H1 (cell line): Measurements from ENCODE around the gene PGAP3. TPM values are rescaled to one million over a fixed set of nuclear protein-coding genes. Genes with fewer than 3 reads are reported as not detected.

Experiments used
- CTCF ChIA-PET: fragments of 300-600 bp; sonication (Branson Sonifier 250); formaldehyde crosslinking; loops from one replicate; lab custom pipeline; 2021; ENCODE audit not compliant: partially characterized antibody; lab: Charles Lee
- POLR2A ChIA-PET: fragments of 300-600 bp; sonication (Branson Sonifier 250); formaldehyde crosslinking; loops from one replicate; lab custom pipeline; 2021; ENCODE audit warnings: inconsistent platforms; ENCODE audit not compliant: partially characterized antibody; lab: Charles Lee
- DNase-seq, 2 experiments: peaks; one replicate each; pipeline versions ENCODE4 v3.0.0 to v3.0.0-alpha.2; 2010 to 2022; ENCODE audit warnings: low spot score in 2 of 2, low read depth in 1 of 2, mixed read lengths in 1 of 2
- FAIRE-seq: peaks from 2 replicates; lab custom pipeline; 2011; peaks lifted over from hg19 to GRCh38; lab: Jason Lieb, UNC
- H2AFZ ChIP-seq: 2 replicates; pipeline ENCODE4 v1.8.1; 2012; ENCODE audit warnings: low read length, inconsistent platforms
- H2AK5ac ChIP-seq: 2 replicates; pipeline ENCODE4 v1.6.1; 2013; ENCODE audit warnings: low read depth, low read length
- H2BK120ac ChIP-seq: replicated peaks from 2 replicates; pipeline ENCODE3; 2013; ENCODE audit warnings: low read depth, low read length, inconsistent platforms
- H2BK12ac ChIP-seq: 2 replicates; pipeline ENCODE4 v1.6.1; 2013; ENCODE audit warnings: low read depth, low read length
- H2BK15ac ChIP-seq: 2 replicates; pipeline ENCODE4 v1.6.1; 2013; ENCODE audit warnings: low read length
- H2BK20ac ChIP-seq: 2 replicates; pipeline ENCODE4 v1.6.1; 2013; ENCODE audit warnings: low read length
- H2BK5ac ChIP-seq: 2 replicates; pipeline ENCODE4 v1.6.1; 2013; ENCODE audit warnings: low read depth, low read length
- H3K14ac ChIP-seq: 2 replicates; pipeline ENCODE4 v1.6.1; 2013; ENCODE audit warnings: inconsistent platforms; ENCODE audit not compliant: insufficient read length
- H3K18ac ChIP-seq: 2 replicates; pipeline ENCODE4 v1.6.1; 2013; ENCODE audit warnings: low read length; ENCODE audit errors: extremely low read depth
- H3K23ac ChIP-seq: 2 replicates; pipeline ENCODE4 v1.6.1; 2013; ENCODE audit warnings: inconsistent platforms; ENCODE audit not compliant: insufficient read length
- H3K23me2 ChIP-seq: 2 replicates; pipeline ENCODE4 v1.6.1; 2013; ENCODE audit warnings: low read depth, low read length
- H3K27ac ChIP-seq: 2 replicates; pipeline ENCODE4 v1.6.1; 2011; ENCODE audit warnings: low read depth, low read length, inconsistent platforms
- H3K27me3 ChIP-seq, 4 experiments: replicated peaks in 1 of 4; 1 replicate in 1 of 4; 2 replicates in 3 of 4; pipeline versions ENCODE4 v1.6.1 to v1.8.1; 2011 to 2013; ENCODE audit warnings: low read length in 3 of 4, mild to moderate bottlenecking in 3 of 4, inconsistent platforms in 2 of 4, mixed read lengths in 2 of 4, moderate library complexity in 1 of 4; ENCODE audit not compliant: control insufficient read depth in 3 of 4, insufficient read depth in 3 of 4; ENCODE audit errors: extremely low read depth in 1 of 4
- H3K36me3 ChIP-seq, 4 experiments: 2 replicates each; pipeline versions ENCODE4 v1.6.1 to v1.8.1; 2011 to 2013; ENCODE audit warnings: mild to moderate bottlenecking in 4 of 4, low read length in 3 of 4, moderate library complexity in 2 of 4, control low read depth in 1 of 4, inconsistent platforms in 1 of 4; ENCODE audit not compliant: insufficient read depth in 4 of 4, control insufficient read depth in 2 of 4
- H3K4ac ChIP-seq: replicated peaks from 2 replicates; pipeline ENCODE3; 2013; ENCODE audit warnings: low read length, low read depth, mixed read lengths, inconsistent platforms; ENCODE audit not compliant: insufficient read length
- H3K4me1 ChIP-seq, 4 experiments: replicated peaks in 1 of 4; 1 replicate in 1 of 4; 2 replicates in 3 of 4; pipeline versions ENCODE4 v1.6.1 to v1.8.1; 2011 to 2013; ENCODE audit warnings: low read length in 3 of 4, inconsistent platforms in 2 of 4, mixed read lengths in 1 of 4; ENCODE audit not compliant: insufficient read depth in 4 of 4, control insufficient read depth in 3 of 4
- H3K4me2 ChIP-seq, 2 experiments: 2 replicates each; pipeline versions ENCODE4 v1.6.1 to v1.8.1; 2011 to 2013; ENCODE audit warnings: low read depth in 2 of 2, low read length in 2 of 2, control low read depth in 1 of 2, inconsistent platforms in 1 of 2, mild to moderate bottlenecking in 1 of 2; ENCODE audit not compliant: insufficient read depth in 1 of 2
- H3K4me3 ChIP-seq, 4 experiments: fragments of 200-600, 300-600 bp in 1 of 4; sonication (generic), shearing (Covaris generic), sonication (Bioruptor Twin) in 1 of 4; 2 replicates each; pipeline versions ENCODE4 v1.5.1 to v1.8.1; 2011 to 2016; ENCODE audit warnings: low read length in 4 of 4, low read depth in 3 of 4, control low read depth in 2 of 4, inconsistent platforms in 2 of 4, mild to moderate bottlenecking in 2 of 4, mixed read lengths in 1 of 4, moderate library complexity in 1 of 4; ENCODE audit not compliant: insufficient read depth in 2 of 4; ENCODE audit errors: extremely low read depth in 1 of 4
- H3K56ac ChIP-seq: replicated peaks from 2 replicates; pipeline ENCODE3; 2013; ENCODE audit warnings: low read depth, mild to moderate bottlenecking, mixed read lengths, low read length, inconsistent platforms; ENCODE audit not compliant: insufficient read length
- H3K79me1 ChIP-seq: 2 replicates; pipeline ENCODE4 v1.6.1; 2013; ENCODE audit warnings: low read depth, low read length, control low read depth
- H3K79me2 ChIP-seq, 2 experiments: 2 replicates each; pipeline versions ENCODE4 v1.6.1 to v1.8.1; 2012 to 2013; ENCODE audit warnings: low read length in 2 of 2, mild to moderate bottlenecking in 2 of 2, inconsistent platforms in 1 of 2; ENCODE audit not compliant: insufficient read depth in 2 of 2, control insufficient read depth in 1 of 2
- H3K9ac ChIP-seq, 4 experiments: replicated peaks in 1 of 4; 1 replicate in 1 of 4; 2 replicates in 3 of 4; pipeline versions ENCODE4 v1.6.1 to v1.8.1; 2011 to 2013; ENCODE audit warnings: low read depth in 3 of 4, low read length in 3 of 4, control low read depth in 2 of 4, mild to moderate bottlenecking in 2 of 4, moderate library complexity in 2 of 4, inconsistent platforms in 1 of 4; ENCODE audit errors: extremely low read depth in 1 of 4
- H3K9me3 ChIP-seq, 2 experiments: 2 replicates each; pipeline versions ENCODE4 v1.6.1 to v1.8.1; 2012 to 2013; ENCODE audit warnings: mild to moderate bottlenecking in 2 of 2, moderate library complexity in 2 of 2, control low read depth in 1 of 2, inconsistent platforms in 1 of 2, low read depth in 1 of 2, low read length in 1 of 2, mixed read lengths in 1 of 2; ENCODE audit not compliant: insufficient read depth in 2 of 2
- H4K20me1 ChIP-seq, 2 experiments: replicated peaks in 1 of 2; 2 replicates each; pipeline versions ENCODE3 to v1.8.1; 2011 to 2013; ENCODE audit warnings: inconsistent platforms in 2 of 2, low read length in 2 of 2, mild to moderate bottlenecking in 1 of 2; ENCODE audit not compliant: insufficient read depth in 2 of 2, control insufficient read depth in 1 of 2
- H4K5ac ChIP-seq: 2 replicates; pipeline ENCODE4 v1.6.1; 2013; ENCODE audit warnings: low read length, low read depth, mixed read lengths, inconsistent platforms; ENCODE audit not compliant: insufficient read length
- H4K8ac ChIP-seq: 2 replicates; pipeline ENCODE4 v1.8.0; 2013; ENCODE audit warnings: mild to moderate bottlenecking, moderate library complexity, low read length, inconsistent platforms; ENCODE audit not compliant: insufficient read depth; ENCODE audit errors: extremely low read depth
- H4K91ac ChIP-seq: replicated peaks from 2 replicates; pipeline ENCODE3; 2013; ENCODE audit warnings: low read length, mixed read lengths, inconsistent platforms; ENCODE audit not compliant: insufficient read length
- BRCA1 ChIP-seq: IDR thresholded peaks from 2 replicates; pipeline ENCODE4 v1.6.1; 2012; ENCODE audit warnings: low read depth, low read length, improper control_type of control experiment
- CBX5 ChIP-seq: fragments of 300-800, 300-1000 bp; sonication (generic); IDR thresholded peaks from 2 replicates; pipeline ENCODE4 v1.7.1; 2016; ENCODE audit warnings: antibody characterized with exemption, low read length, low read depth
- CTCF ChIP-seq, 3 experiments: IDR thresholded peaks; 1 replicate in 2 of 3; 2 replicates in 1 of 3; pipeline versions ENCODE4 v1.5.1 to v1.6.1; 2011; ENCODE audit warnings: low read length in 3 of 3, mild to moderate bottlenecking in 3 of 3, inconsistent platforms in 2 of 3, low read depth in 1 of 3, moderate library complexity in 1 of 3; ENCODE audit not compliant: insufficient read depth in 1 of 3; ENCODE audit errors: control extremely low read depth in 1 of 3
- E2F6 ChIP-seq: IDR thresholded peaks from 2 replicates; pipeline ENCODE4 v1.6.1; 2012; ENCODE audit warnings: inconsistent platforms
- POLR2A ChIP-seq, 2 experiments: IDR thresholded peaks; 1 replicate in 1 of 2; 2 replicates in 1 of 2; pipeline ENCODE4 v1.6.1; 2011; ENCODE audit warnings: low read depth in 2 of 2, low read length in 2 of 2, mild to moderate bottlenecking in 2 of 2; ENCODE audit errors: control extremely low read depth in 1 of 2
- SAP30 ChIP-seq: fragments of 300-600 bp; sonication (generic); IDR thresholded peaks from 2 replicates; pipeline ENCODE4 v1.7.1; 2012; ENCODE audit warnings: low read length, moderate library complexity, mild to moderate bottlenecking, inconsistent platforms; ENCODE audit not compliant: insufficient read depth, insufficient replicate concordance
- SP1 ChIP-seq: IDR thresholded peaks from 2 replicates; pipeline ENCODE4 v1.6.1; 2011; ENCODE audit warnings: low read depth, low read length
- SP4 ChIP-seq: IDR thresholded peaks from 2 replicates; pipeline ENCODE4 v1.6.1; 2012; ENCODE audit warnings: low read length, inconsistent platforms
- TCF12 ChIP-seq: IDR thresholded peaks from 2 replicates; pipeline ENCODE4 v1.6.1; 2011; ENCODE audit warnings: low read depth, mild to moderate bottlenecking, low read length
- WGBS, 2 experiments: shearing (Covaris generic) in 1 of 2; methylation state at CpG; one replicate each; pipeline versions ENCODE4 v1.1.6 to v1.1.7; 2013 to 2015; ENCODE audit warnings: low lambda C conversion rate in 2 of 2, mixed read lengths in 2 of 2, inconsistent platforms in 1 of 2, low coverage in 1 of 2, missing lambda C conversion rate in 1 of 2; ENCODE audit not compliant: insufficient replicate concordance in 2 of 2, insufficient coverage in 1 of 2, insufficient read length in 1 of 2; ENCODE audit errors: extremely low coverage in 1 of 2, missing lambda C conversion rate in 1 of 2; 5-methylcytosine and 5-hydroxymethylcytosine counted together
- polyA plus RNA-seq, 7 experiments: library from polyadenylated mRNA; depleted of rRNA in 3 of 7; stranded (reverse) in 5 of 7; unstranded in 2 of 7; fragments of >200 nt in 5 of 7; fragments of 200-250 nt in 2 of 7; gene quantifications; 1 replicate in 5 of 7; 2 replicates in 1 of 7; 4 replicates in 1 of 7; pipeline versions ENCODE4 v1.2.1 to v1.2.3, GENCODE V29; 2011 to 2013; ENCODE audit warnings: missing spikeins in 2 of 7, mixed read lengths in 2 of 7
- total RNA-seq: library from RNA; stranded (reverse); fragmentation: NEBNext Ultra II Directional; extraction: Animal tissue kit (Norgen Biotek cat#: 25700); gene quantifications from 2 replicates; pipeline ENCODE4 v1.2.1, GENCODE V29; 2021

Gene PGAP3
- total and polyA plus RNA-seq, 2 of the 8 experiments (the other 6 are each of a cell fraction or from before 2014, with no cell fraction given), result 21.0 to 30.7 TPM

- CTCF ChIA-PET, result interaction anchor here (0.6 to 5.3 kb wide), 33 partner anchors 10 to 592 kb away, joined by 3 to 50 read pairs (median 6); partner anchors contain the start of genes CSF3, ERBB2, PGAP3 and STARD3
- TF ChIP-seq SAP30 (no peak), CTCF (IDR thresholded peaks at IDR 0.05; ENCODE audit: control extremely low read depth in 1 of 3, insufficient read depth in 1 of 3, low read depth in 1 of 3, low read length in 3 of 3) (no peak), TCF12 (no peak), SP4 (no peak), E2F6 (no peak), BRCA1 (no peak), POLR2A (IDR thresholded peaks at IDR 0.05; ENCODE audit: control extremely low read depth in 1 of 2, low read depth in 2 of 2, low read length in 2 of 2) (peak; percentile 7 to 74; a peak in 2 of 3 replicates), SP1 (no peak), CBX5 (no peak)
These were observed 41.5 kb upstream of the PGAP3 start for GRCh38 chr17:39729280-39729851.

More at GRCh38 chr17:39729280-39729851, 41.5 kb upstream of the PGAP3 start:
- H4K91ac ChIP-seq, result no peak overlapping the region
- H4K20me1 ChIP-seq, result peaks cover 8 to 16% of the 10 kb centered on the region in 2 experiments
- H2BK20ac ChIP-seq, result no peak overlapping the region
- no peaks in the 10 kb centered on the region for H3K9me3 ChIP-seq
- H3K23ac ChIP-seq, result no peak overlapping the region
- H3K4me1 ChIP-seq, result peaks cover 0 to 4% (median 0%) of the 10 kb centered on the region in 4 experiments; a peak in 2 of 7 replicates
- peak overlapping the region; percentile 55 to 72 (median 61) for H3K4me3 ChIP-seq
- no peak for FAIRE-seq
- H3K79me2 ChIP-seq, result no peaks in the 10 kb centered on the region
- H3K14ac ChIP-seq, result no peak overlapping the region
- no peak overlapping the region for H4K8ac ChIP-seq
- H2BK15ac ChIP-seq, result peak overlapping the region; percentile 10; the same call in 1 of the 2 replicates
- no peak overlapping the region for H2BK120ac ChIP-seq
- no peaks in the 10 kb centered on the region for H3K27me3 ChIP-seq
- no peaks in the 10 kb centered on the region for H3K79me1 ChIP-seq
- H2AFZ ChIP-seq, result no peak overlapping the region
- H3K18ac ChIP-seq, result peak overlapping the region; percentile 27; the same call in 1 of the 2 replicates
- no peak overlapping the region for H3K56ac ChIP-seq
- H2BK12ac ChIP-seq, result peak overlapping the region; percentile 50; the same call in 1 of the 2 replicates
- 80% methylated on average over 6 of the region's 6 CpGs; no CpG with 5 or more reads in 1 of the 2 experiments for WGBS, 2 experiments
- peaks cover 15 to 38% (median 30%) of the 10 kb centered on the region in 4 experiments for H3K36me3 ChIP-seq
- H3K27ac ChIP-seq, result no peak overlapping the region
- POLR2A ChIA-PET, result interaction anchor here (0.7 to 5.4 kb wide), 28 partner anchors 9 to 129 kb away, joined by 3 to 54 read pairs (median 5); partner anchors contain the start of genes ERBB2 and PGAP3
- peak overlapping the region; percentile 67 to 73 for H3K4me2 ChIP-seq
- H2BK5ac ChIP-seq, result 0 out of 2 replicates have a peak overlapping the region, but pooled peaks have one; percentile 83
- no peak overlapping the region for H3K4ac ChIP-seq
- DNase-seq, result no peak
- no peak overlapping the region for H2AK5ac ChIP-seq
- H3K23me2 ChIP-seq, result peaks cover 5% of the 10 kb centered on the region; the same call in 1 of the 2 replicates
- no peak overlapping the region for H4K5ac ChIP-seq
- peak overlapping the region in 3 of 4 experiments; percentile 35 to 64 (median 53); a peak in 3 of 7 replicates for H3K9ac ChIP-seq
